BE2C (cell line): ENCODE data around the gene VSTM2B.

Experiments
- DNase-seq: peaks from one replicate; pipeline ENCODE4 v3.0.0-alpha.2; 2020
- H3K27me3 ChIP-seq: fragments of 250-450 bp; sonication (Bioruptor Pico); 2 replicates; pipeline ENCODE4 v1.5.1; 2020; ENCODE audit warnings: mild to moderate bottlenecking
- H3K36me3 ChIP-seq: fragments of 250-450 bp; sonication (Bioruptor Pico); 2 replicates; pipeline ENCODE4 v1.5.1; 2020; ENCODE audit warnings: mild to moderate bottlenecking
- H3K4me1 ChIP-seq: fragments of 250-450 bp; sonication (Bioruptor Pico); 2 replicates; pipeline ENCODE4 v1.5.1; 2020
- H3K4me3 ChIP-seq: 2 replicates; pipeline ENCODE4 v1.5.1; 2011; ENCODE audit warnings: low read depth, low read length
- H3K9me3 ChIP-seq: fragments of 250-450 bp; sonication (Bioruptor Pico); 2 replicates; pipeline ENCODE4 v1.5.1; 2020
- TF ChIP-seq, protein P1 (sequence below): IDR thresholded peaks from 2 replicates; pipeline ENCODE4 v1.5.1; 2012; ENCODE audit warnings: mild to moderate bottlenecking, low read depth, low read length

Gene VSTM2B

DNA sequence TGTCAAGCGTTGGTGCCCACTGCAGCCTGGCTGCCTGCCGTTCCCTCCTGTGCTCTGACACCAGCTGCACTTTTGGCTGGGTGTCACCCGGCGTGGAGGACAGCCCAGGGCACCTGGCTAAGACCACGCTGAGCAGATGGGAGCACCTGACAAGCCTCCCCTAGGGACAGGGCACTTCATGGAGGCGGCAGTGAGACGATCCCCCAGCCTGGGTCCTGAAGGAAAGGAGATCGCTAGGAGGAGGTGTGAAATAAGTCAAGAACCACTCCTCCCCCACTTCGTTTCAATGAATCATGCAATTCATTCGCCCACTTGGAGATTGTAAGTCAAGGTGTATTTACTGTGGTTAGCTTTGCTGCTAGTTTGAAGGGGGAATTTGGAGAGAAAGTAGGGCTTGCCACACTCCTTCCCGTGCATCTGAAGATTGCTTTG lies 38.8 kb downstream of the VSTM2B start:
- no peak for DNase-seq
- Histone ChIP-seq H3K9me3 (no peaks in the 10 kb centered on the region), H3K4me3 (no peak overlapping the region), H3K4me1 (no peaks in the 10 kb centered on the region), H3K36me3 (no peaks in the 10 kb centered on the region), H3K27me3 (no peaks in the 10 kb centered on the region; the same call in 1 of the 2 replicates)
- TF ChIP-seq, protein P1, sequence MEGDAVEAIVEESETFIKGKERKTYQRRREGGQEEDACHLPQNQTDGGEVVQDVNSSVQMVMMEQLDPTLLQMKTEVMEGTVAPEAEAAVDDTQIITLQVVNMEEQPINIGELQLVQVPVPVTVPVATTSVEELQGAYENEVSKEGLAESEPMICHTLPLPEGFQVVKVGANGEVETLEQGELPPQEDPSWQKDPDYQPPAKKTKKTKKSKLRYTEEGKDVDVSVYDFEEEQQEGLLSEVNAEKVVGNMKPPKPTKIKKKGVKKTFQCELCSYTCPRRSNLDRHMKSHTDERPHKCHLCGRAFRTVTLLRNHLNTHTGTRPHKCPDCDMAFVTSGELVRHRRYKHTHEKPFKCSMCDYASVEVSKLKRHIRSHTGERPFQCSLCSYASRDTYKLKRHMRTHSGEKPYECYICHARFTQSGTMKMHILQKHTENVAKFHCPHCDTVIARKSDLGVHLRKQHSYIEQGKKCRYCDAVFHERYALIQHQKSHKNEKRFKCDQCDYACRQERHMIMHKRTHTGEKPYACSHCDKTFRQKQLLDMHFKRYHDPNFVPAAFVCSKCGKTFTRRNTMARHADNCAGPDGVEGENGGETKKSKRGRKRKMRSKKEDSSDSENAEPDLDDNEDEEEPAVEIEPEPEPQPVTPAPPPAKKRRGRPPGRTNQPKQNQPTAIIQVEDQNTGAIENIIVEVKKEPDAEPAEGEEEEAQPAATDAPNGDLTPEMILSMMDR: no peak

DNA sequence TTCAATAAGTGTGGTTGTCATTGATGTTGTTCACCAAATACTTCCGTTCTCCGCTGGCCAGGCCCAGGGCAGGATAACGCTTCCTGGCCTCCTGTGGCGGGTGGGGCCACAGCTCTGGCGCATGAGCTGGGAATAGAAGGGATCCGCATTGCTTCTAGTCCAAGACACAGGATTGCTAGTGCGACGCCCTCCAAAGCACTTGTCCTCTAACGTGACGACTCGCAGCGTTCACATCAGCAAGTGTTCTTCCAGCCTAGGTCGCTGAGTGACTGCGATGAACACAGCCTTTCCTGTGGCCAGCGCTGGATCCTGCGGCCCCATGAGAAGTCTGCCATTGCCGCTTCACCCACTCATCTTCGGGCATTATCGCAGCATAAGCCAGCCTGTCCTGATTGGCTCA lies 39.4 kb downstream of the VSTM2B start:
- no peak for DNase-seq
- no peaks in the 10 kb centered on the region for H3K36me3 ChIP-seq
- no peaks in the 10 kb centered on the region; the same call in 1 of the 2 replicates for H3K27me3 ChIP-seq
- H3K9me3 ChIP-seq: no peaks in the 10 kb centered on the region
- TF ChIP-seq, protein P1: no peak
- H3K4me1 ChIP-seq: no peaks in the 10 kb centered on the region
- no peak overlapping the region for H3K4me3 ChIP-seq

DNA sequence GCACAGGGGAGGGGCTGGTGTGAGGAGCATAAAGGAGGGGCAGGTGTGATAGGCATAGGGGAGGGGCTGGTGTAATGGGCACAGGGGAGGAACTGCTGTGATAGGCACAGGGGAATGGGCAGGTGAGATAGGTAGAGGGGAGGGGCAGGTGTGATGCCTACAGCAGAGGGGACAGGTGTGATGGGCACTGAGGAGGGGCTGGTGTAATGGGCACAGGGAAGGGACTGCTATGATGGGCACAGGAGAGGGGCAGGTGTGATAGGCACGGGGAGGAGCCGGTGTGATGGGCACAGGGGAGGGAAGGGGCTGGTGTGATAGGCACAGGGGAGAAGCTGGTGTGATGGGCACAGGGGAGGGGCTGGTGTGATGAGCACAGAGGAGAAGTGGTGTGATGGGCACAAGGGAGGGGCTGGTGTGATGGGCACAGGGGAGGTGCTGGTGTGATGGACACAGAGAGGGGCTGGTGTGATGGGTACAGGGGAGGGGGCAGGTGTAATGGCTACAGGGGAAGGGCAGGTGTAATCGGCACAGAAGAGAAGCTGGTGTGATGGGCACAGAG lies 40.8 kb downstream of the VSTM2B start:
- Histone ChIP-seq H3K4me3 (no peak overlapping the region), H3K27me3 (no peaks in the 10 kb centered on the region; the same call in none of the 2 replicates), H3K9me3 (no peaks in the 10 kb centered on the region), H3K36me3 (no peaks in the 10 kb centered on the region), H3K4me1 (no peaks in the 10 kb centered on the region)
- TF ChIP-seq, protein P1: no peak
- no peak for DNase-seq

DNA sequence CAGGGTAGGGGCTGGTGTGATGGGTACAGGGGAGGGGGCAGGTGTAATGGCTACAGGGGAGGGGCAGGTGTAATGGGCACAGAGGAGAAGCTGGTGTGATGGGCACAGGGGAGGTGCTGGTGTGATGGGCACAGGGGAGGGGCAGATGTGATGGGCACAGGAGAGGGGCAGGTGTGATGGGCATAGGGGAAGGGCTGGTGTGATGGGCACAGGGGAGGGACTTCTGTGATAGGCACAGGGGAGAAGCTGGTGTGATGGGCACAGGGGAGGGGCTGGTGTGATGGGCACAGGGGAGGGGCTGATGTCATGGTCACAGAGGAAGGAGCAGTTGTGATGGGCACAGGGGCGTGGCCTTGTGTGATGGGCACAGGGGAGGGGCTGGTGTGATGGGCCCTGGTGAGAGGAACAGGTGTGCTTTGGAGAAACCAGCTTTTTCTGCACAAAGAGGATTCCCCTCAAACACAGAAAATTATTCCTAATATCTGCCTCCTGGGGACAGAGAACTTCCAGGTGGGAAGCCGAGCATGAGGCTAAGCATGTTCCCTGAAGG lies 41.6 kb downstream of the VSTM2B start:
- Histone ChIP-seq H3K27me3 (peaks cover 2% of the 10 kb centered on the region), H3K9me3 (no peaks in the 10 kb centered on the region), H3K4me1 (no peaks in the 10 kb centered on the region), H3K4me3 (no peak overlapping the region), H3K36me3 (no peaks in the 10 kb centered on the region)
- no peak for DNase-seq
- TF ChIP-seq, protein P1: no peak

DNA sequence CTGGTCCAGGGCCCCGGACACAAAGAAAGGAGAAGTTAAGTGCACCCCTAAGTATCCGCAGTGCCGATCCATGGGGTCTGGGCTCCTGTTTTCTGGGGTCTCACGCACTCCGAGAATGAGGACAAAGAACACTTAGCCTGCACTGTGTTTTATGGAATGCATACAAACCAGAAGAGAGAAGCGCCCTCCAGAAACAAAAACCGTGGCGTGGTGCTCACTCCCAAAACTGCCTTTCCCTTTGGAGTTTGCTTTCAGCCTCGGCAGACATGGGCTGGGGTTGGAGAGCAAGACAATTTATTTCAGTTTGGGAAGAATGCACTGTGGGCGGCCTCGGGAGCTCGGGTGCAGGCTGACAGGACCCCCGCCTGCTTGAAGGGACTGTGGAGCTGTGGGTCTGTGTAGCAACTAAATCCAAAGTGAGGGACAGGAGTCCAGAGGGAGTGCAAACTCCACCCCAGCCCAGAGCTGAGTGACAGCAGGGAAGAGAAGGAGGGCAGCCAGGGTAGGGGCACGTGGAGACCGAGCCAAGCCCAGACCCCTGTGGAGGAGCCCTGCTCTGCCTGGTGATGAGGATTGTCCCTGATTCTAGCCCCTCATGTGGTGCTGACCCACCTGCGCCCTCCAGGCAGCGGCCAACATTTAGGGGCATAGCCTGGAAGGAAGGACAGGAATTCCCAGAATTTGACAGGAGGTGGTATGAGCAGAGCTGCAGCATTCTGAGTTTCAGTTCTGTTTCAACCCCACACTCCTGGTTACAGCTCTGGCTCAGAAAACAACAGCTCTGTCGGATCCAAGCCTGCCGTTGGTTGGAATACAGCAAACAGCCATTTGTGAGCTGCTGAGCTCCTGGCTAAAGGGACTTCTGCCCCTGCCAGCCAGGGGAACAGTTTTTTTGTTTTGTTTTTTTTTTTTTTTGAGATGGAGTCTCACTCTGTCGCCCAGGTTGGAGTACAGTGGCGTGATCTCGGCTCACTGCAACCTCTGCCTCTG lies 42.5 kb downstream of the VSTM2B start:
- TF ChIP-seq, protein P1: no peak
- H3K4me1 ChIP-seq: no peaks in the 10 kb centered on the region
- H3K36me3 ChIP-seq: no peaks in the 10 kb centered on the region
- no peak overlapping the region for H3K4me3 ChIP-seq
- DNase-seq: no peak
- H3K27me3 ChIP-seq: peaks cover 9% of the 10 kb centered on the region
- no peaks in the 10 kb centered on the region for H3K9me3 ChIP-seq
